Measurements from ENCODE around the gene SLC4A1.

SLC4A1 gene

DNA sequence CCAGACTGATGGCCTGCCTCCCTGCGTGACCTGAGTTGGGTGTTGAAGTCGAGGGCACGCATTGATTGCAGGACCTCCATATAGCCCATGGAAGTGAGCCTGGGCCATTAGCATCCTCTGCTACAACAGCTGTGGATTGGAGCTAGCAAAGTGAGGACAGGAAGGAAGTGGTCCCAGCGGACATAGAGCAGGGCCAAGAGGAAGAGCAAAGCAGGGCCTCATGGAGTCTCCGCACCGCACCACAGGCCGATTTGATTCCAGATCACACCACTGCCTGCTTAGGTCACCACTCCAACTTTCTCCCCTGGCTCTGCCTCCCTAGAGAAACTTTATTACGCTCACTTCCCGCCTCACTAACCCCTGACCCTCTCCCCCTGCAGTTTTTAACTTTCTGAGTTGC is 37.8 kb downstream of the SLC4A1 start:
- no peak for DNase-seq (ENCODE audit: insufficient read length, low spot score)
- TF ChIP-seq PAX5 (IDR thresholded peaks at IDR 0.05; ENCODE audit: insufficient read depth, low read length, severe bottlenecking), result no peak
- TF ChIP-seq SPI1 (IDR thresholded peaks at IDR 0.05; ENCODE audit: low read depth, low read length), result no peak
- TF ChIP-seq TAF1 (IDR thresholded peaks at IDR 0.05; ENCODE audit: low read depth, low read length), result no peak
- no peak for TF ChIP-seq POLR2A (IDR thresholded peaks at IDR 0.05; ENCODE audit: low read depth, low read length)
- TF ChIP-seq POU2F2 (IDR thresholded peaks at IDR 0.05; ENCODE audit: low read depth, low read length), result no peak
- no peak for TF ChIP-seq POLR2AphosphoS5 (IDR thresholded peaks at IDR 0.05; ENCODE audit: low read depth, low read length)
- no peak for FAIRE-seq

DNA sequence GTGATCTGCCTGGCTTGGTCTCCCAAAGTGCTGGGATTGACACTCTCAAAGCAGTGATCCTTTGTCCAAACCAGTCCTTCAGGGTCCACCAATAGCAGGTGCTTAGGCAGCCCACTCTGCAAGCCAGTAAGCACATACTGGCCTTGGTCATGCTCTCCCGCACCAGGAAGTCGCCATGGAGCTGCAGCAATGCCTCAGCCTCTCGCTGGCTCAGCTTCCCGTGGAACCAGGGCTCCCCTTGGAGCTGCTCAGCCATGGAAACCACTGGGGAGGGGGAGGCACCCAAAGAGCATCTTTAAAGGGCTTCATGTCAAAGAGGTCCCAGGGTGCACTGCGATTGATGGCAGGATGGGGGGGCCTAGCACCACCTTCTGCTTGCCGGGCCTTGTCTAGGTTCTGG is 38.8 kb downstream of the SLC4A1 start:
- FAIRE-seq, result no peak
- no peak for DNase-seq (ENCODE audit: insufficient read length, low spot score)
- no peak for TF ChIP-seq POU2F2 (IDR thresholded peaks at IDR 0.05; ENCODE audit: low read depth, low read length)
- no peak for TF ChIP-seq PAX5 (IDR thresholded peaks at IDR 0.05; ENCODE audit: insufficient read depth, low read length, severe bottlenecking)
- TF ChIP-seq POLR2A (IDR thresholded peaks at IDR 0.05; ENCODE audit: low read depth, low read length), result no peak
- no peak for TF ChIP-seq SPI1 (IDR thresholded peaks at IDR 0.05; ENCODE audit: low read depth, low read length)
- no peak for TF ChIP-seq POLR2AphosphoS5 (IDR thresholded peaks at IDR 0.05; ENCODE audit: low read depth, low read length)

GRCh38 chr17:44223541-44224071 is 44.3 kb downstream of the SLC4A1 start:
- TF ChIP-seq TAF1 (IDR thresholded peaks at IDR 0.05; ENCODE audit: low read depth, low read length), result no peak
- no peak for TF ChIP-seq POLR2A (IDR thresholded peaks at IDR 0.05; ENCODE audit: low read depth, low read length)
- TF ChIP-seq PAX5 (IDR thresholded peaks at IDR 0.05; ENCODE audit: insufficient read depth, low read length, severe bottlenecking), result no peak
- TF ChIP-seq SPI1 (IDR thresholded peaks at IDR 0.05; ENCODE audit: low read depth, low read length), result no peak
- no peak for TF ChIP-seq POLR2AphosphoS5 (IDR thresholded peaks at IDR 0.05; ENCODE audit: low read depth, low read length)
- TF ChIP-seq POU2F2 (IDR thresholded peaks at IDR 0.05; ENCODE audit: low read depth, low read length), result no peak
- FAIRE-seq, result no peak
- DNase-seq (ENCODE audit: insufficient read length, low spot score), result no peak

DNA sequence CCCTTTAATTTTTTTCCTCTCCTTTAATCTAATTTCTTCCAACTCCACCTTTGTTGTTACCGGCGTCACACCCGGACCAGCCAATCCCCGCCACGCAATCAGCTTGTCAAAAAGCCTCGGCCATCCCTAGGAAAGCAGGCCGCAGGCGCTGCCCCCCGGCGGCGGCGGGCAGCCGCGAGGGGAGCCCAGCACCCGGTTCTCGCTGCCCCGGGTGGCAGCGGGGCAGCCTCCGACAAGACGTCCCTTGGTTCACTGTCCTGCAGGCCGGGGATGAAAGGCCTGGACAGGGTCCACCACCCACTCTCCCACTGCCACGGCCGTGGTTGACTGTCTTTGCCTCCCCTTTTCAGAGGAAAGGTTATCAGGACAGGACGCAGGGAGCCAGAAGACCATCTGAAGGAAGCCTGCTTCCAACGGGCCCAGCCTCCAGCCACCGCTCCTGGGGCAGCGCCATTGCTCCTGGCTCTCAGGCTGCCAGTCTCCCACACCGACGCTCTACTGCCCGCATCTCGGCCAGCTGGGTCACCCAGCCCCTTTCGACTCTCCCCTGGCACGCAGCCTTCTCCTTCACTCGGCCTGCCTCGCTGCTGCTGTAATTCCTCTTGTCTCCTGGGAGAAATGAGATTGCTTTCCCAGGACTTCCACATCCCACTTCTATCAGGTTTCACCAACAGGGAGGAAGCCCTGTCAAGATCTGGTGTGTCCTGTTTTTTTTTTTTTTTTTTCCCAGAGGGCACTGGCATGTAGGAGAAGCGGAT is 45.6 kb downstream of the SLC4A1 start:
- DNase-seq (ENCODE audit: insufficient read length, low spot score), result no peak
- peak; percentile 38 for FAIRE-seq

GRCh38 chr17:44221862-44222111 is 46.1 kb downstream of the SLC4A1 start:
- no peak for DNase-seq (ENCODE audit: insufficient read length, low spot score)
- FAIRE-seq, result no peak
- no peak for TF ChIP-seq TAF1 (IDR thresholded peaks at IDR 0.05; ENCODE audit: low read depth, low read length)
- no peak for TF ChIP-seq POU2F2 (IDR thresholded peaks at IDR 0.05; ENCODE audit: low read depth, low read length)
- no peak for TF ChIP-seq SPI1 (IDR thresholded peaks at IDR 0.05; ENCODE audit: low read depth, low read length)
- TF ChIP-seq PAX5 (IDR thresholded peaks at IDR 0.05; ENCODE audit: insufficient read depth, low read length, severe bottlenecking), result no peak
- no peak for TF ChIP-seq POLR2AphosphoS5 (IDR thresholded peaks at IDR 0.05; ENCODE audit: low read depth, low read length)
- no peak for TF ChIP-seq POLR2A (IDR thresholded peaks at IDR 0.05; ENCODE audit: low read depth, low read length)

More for the DNA sequence above, 45.6 kb downstream of the SLC4A1 start:
- no peak for TF ChIP-seq POU2F2 (IDR thresholded peaks at IDR 0.05; ENCODE audit: low read depth, low read length)
- no peak for TF ChIP-seq PAX5 (IDR thresholded peaks at IDR 0.05; ENCODE audit: insufficient read depth, low read length, severe bottlenecking)
- no peak for TF ChIP-seq POLR2A (IDR thresholded peaks at IDR 0.05; ENCODE audit: low read depth, low read length)
- TF ChIP-seq POLR2AphosphoS5 (IDR thresholded peaks at IDR 0.05; ENCODE audit: low read depth, low read length), result no peak
- TF ChIP-seq SPI1 (IDR thresholded peaks at IDR 0.05; ENCODE audit: low read depth, low read length), result no peak
- TF ChIP-seq TAF1 (IDR thresholded peaks at IDR 0.05; ENCODE audit: low read depth, low read length), result no peak

GRCh38 chr17:44221084-44221861 is 46.7 kb downstream of the SLC4A1 start:
- FAIRE-seq (peak; percentile 66), DNase-seq (ENCODE audit: insufficient read length, low spot score) (peak; percentile 66)
- TF ChIP-seq POLR2AphosphoS5 (IDR thresholded peaks at IDR 0.05; ENCODE audit: low read depth, low read length) (peak; percentile 56; the same call in 1 of the 2 replicates), TAF1 (IDR thresholded peaks at IDR 0.05; ENCODE audit: low read depth, low read length) (peak; percentile 58; the same call in 1 of the 2 replicates), PAX5 (IDR thresholded peaks at IDR 0.05; ENCODE audit: insufficient read depth, low read length, severe bottlenecking) (no peak), SPI1 (IDR thresholded peaks at IDR 0.05; ENCODE audit: low read depth, low read length) (no peak), POU2F2 (IDR thresholded peaks at IDR 0.05; ENCODE audit: low read depth, low read length) (peak; percentile 25; the same call in 1 of the 2 replicates), POLR2A (IDR thresholded peaks at IDR 0.05; ENCODE audit: low read depth, low read length) (peak; percentile 58)

- DNase-seq (ENCODE audit: insufficient read length, low spot score) (no peak), FAIRE-seq (no peak)
- TF ChIP-seq POLR2AphosphoS5 (IDR thresholded peaks at IDR 0.05; ENCODE audit: low read depth, low read length) (0 out of 2 replicates have a peak, but pooled peaks have one; percentile 37), PAX5 (IDR thresholded peaks at IDR 0.05; ENCODE audit: insufficient read depth, low read length, severe bottlenecking) (no peak), SPI1 (IDR thresholded peaks at IDR 0.05; ENCODE audit: low read depth, low read length) (no peak), TAF1 (IDR thresholded peaks at IDR 0.05; ENCODE audit: low read depth, low read length) (no peak)
Observed at GRCh38 chr17:44220213-44221083, 47.5 kb downstream of the SLC4A1 start.

DNA sequence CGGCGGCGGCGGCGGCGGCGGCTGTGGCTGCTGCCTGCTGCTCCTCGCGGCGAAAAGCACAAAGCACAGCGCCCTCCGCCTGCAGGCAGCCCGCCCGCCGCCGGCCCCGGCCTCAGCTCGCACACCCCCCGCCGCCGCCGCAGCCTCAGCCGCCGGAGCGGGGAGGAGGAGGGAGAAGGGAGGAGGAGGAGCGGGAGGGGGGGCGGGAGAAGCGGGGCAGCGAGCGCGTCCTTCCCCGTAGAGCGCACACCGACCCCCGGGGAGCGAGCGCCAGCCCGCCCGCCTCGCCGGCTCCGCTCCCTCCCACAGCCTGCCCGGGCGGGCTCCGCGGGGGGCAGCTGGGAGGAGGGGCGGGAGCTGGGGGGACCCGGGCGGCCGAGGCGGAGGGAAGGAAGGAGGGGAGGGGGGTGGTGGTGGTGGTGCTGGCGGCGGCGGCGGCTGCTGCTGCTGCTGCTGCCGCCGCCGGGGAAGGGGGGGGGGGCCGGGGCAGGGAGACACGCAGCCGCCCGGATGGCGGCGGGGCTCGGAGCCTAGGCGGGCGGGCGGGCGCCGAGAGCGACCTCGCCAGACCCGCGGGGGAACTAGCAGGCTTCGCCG is 48.2 kb downstream of the SLC4A1 start, which contains the start of gene UBTF:
Gene UBTF (minus strand): TSS at position 60 of the 597 bp plus-strand sequence. CDS start 1,446 bp downstream, outside the sequence.
- TF ChIP-seq POLR2AphosphoS5 (IDR thresholded peaks at IDR 0.05; ENCODE audit: low read depth, low read length), result no peak
- no peak for TF ChIP-seq TAF1 (IDR thresholded peaks at IDR 0.05; ENCODE audit: low read depth, low read length)
- TF ChIP-seq SPI1 (IDR thresholded peaks at IDR 0.05; ENCODE audit: low read depth, low read length), result no peak
- no peak for TF ChIP-seq POLR2A (IDR thresholded peaks at IDR 0.05; ENCODE audit: low read depth, low read length)
- TF ChIP-seq PAX5 (IDR thresholded peaks at IDR 0.05; ENCODE audit: insufficient read depth, low read length, severe bottlenecking), result no peak
- no peak for TF ChIP-seq POU2F2 (IDR thresholded peaks at IDR 0.05; ENCODE audit: low read depth, low read length)
- FAIRE-seq (no peak), DNase-seq (ENCODE audit: insufficient read length, low spot score) (no peak)

Data from GM12891 (cell line).